ENCODE data around the gene ANKS3. TPM values are rescaled to one million over a fixed set of nuclear protein-coding genes. Genes with fewer than 3 reads are reported as not detected.

The ANKS3 gene
- total RNA-seq, 4 donors from 2014 or later = 9.4 to 22.7 (median 11.5) TPM

DNA sequence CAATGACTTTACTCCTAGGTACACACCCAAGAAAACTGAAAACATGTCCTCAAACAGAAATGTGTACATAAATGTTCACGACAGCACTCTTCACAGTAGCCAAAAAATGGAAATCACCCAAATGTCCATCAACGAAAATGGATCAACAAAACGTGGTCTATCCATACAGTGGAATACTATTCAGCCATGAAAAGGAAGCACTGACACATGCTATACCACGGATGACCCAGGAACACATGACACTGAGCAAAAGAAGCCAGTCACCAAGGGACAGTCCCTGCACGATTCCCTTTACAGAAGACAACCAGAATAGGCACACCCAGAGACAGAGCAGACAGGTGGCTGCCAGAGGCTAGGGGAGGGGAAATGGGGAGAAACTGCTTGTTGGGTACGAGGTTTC lies 21.6 kb upstream of the ANKS3 start:
- DNase-seq = no peak
- Histone ChIP-seq H3K36me3 (peaks cover 29 to 100% (median 55%) of the 10 kb centered on the region in 3 donors), H3K9me3 (peaks cover 0 to 6% (median 0%) of the 10 kb centered on the region in 3 donors), H3K4me3 (no peak overlapping the region), H3K27ac (no peak overlapping the region), H3K4me1 (no peaks in the 10 kb centered on the region), H3K27me3 (no peaks in the 10 kb centered on the region)
- TF ChIP-seq, protein P1, sequence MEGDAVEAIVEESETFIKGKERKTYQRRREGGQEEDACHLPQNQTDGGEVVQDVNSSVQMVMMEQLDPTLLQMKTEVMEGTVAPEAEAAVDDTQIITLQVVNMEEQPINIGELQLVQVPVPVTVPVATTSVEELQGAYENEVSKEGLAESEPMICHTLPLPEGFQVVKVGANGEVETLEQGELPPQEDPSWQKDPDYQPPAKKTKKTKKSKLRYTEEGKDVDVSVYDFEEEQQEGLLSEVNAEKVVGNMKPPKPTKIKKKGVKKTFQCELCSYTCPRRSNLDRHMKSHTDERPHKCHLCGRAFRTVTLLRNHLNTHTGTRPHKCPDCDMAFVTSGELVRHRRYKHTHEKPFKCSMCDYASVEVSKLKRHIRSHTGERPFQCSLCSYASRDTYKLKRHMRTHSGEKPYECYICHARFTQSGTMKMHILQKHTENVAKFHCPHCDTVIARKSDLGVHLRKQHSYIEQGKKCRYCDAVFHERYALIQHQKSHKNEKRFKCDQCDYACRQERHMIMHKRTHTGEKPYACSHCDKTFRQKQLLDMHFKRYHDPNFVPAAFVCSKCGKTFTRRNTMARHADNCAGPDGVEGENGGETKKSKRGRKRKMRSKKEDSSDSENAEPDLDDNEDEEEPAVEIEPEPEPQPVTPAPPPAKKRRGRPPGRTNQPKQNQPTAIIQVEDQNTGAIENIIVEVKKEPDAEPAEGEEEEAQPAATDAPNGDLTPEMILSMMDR (IDR thresholded peaks at IDR 0.05) = no peak
- no peak for TF ChIP-seq POLR2A (IDR thresholded peaks at IDR 0.05)
- WGBS, 2 donors = 93 to 94% methylated on average over 6 of the region's 6 CpGs
- intact Hi-C loops (cut with DNase I) = no loop called here

DNA sequence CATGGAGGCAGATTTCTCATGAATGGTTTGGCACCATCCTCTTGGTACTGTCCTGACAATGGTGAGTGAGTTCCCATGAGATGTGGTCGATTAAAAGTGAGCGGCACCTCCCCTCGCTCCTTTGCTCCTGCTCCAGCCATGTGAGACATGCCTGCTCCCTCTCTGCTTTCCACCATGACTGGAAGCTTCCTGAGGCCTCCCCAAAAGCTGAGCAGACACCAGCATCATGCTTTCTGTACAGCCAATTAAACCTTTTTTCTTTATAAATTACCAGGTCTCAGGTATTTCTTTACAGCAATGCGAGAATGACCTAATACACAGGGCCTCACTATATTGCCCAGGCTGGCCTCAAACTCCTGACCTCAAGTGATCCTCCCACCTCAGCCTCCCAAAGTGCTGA lies 20.8 kb upstream of the ANKS3 start:
- DNase-seq = no peak
- peaks cover 21 to 100% (median 49%) of the 10 kb centered on the region in 3 donors for H3K36me3 ChIP-seq
- no peaks in the 10 kb centered on the region for H3K27me3 ChIP-seq
- intact Hi-C loops (cut with DNase I) = no loop called here
- H3K9me3 ChIP-seq = peaks cover 0 to 6% (median 0%) of the 10 kb centered on the region in 3 donors
- TF ChIP-seq, protein P1 (IDR thresholded peaks at IDR 0.05) = no peak
- TF ChIP-seq POLR2A (IDR thresholded peaks at IDR 0.05) = no peak
- no peak overlapping the region for H3K4me3 ChIP-seq
- 94 to 98% methylated on average over 4 of the region's 4 CpGs for WGBS, 2 donors
- H3K27ac ChIP-seq = no peak overlapping the region
- no peaks in the 10 kb centered on the region for H3K4me1 ChIP-seq

DNA sequence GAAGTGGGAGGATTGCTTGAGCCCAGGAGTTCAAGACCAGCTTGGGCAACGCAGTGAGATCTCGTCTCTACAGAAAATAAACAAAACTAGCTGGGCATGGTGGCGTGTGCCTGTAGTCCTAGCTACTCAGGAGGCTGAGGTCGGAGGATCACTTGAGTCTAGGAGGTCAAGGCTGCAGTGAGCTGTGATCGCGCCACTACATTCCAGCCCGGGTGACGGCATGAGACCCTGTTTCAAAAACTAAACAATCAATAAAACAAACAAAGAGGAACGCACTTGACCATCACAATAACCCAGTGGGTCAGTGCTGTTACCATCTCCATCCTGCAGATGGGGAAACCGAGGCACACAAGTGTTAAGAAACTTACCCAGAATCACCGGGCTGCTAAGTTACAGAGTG lies 19.2 kb upstream of the ANKS3 start:
- DNase-seq = no peak
- no peaks in the 10 kb centered on the region for H3K27me3 ChIP-seq
- intact Hi-C loops (cut with DNase I) = no loop called here
- H3K27ac ChIP-seq = no peak overlapping the region
- H3K4me1 ChIP-seq = no peaks in the 10 kb centered on the region
- WGBS, 2 donors = 92% methylated on average over 10 to 11 of the region's 11 CpGs
- H3K36me3 ChIP-seq = peaks cover 17 to 100% (median 46%) of the 10 kb centered on the region in 3 donors
- peaks cover 0 to 6% (median 0%) of the 10 kb centered on the region in 3 donors for H3K9me3 ChIP-seq
- TF ChIP-seq, protein P1 (IDR thresholded peaks at IDR 0.05) = no peak
- no peak for TF ChIP-seq POLR2A (IDR thresholded peaks at IDR 0.05)
- no peak overlapping the region for H3K4me3 ChIP-seq

- H3K27me3 ChIP-seq = no peaks in the 10 kb centered on the region
- no peak for TF ChIP-seq POLR2A (IDR thresholded peaks at IDR 0.05)
- TF ChIP-seq, protein P1 (IDR thresholded peaks at IDR 0.05) = no peak
- intact Hi-C loops (cut with DNase I) = no loop called here
- no peak overlapping the region for H3K27ac ChIP-seq
- peaks cover 0 to 6% (median 0%) of the 10 kb centered on the region in 3 donors for H3K9me3 ChIP-seq
- H3K4me1 ChIP-seq = peaks cover 0 to 4% (median 0%) of the 10 kb centered on the region in 3 donors
- no peak overlapping the region for H3K4me3 ChIP-seq
- 91 to 100% methylated on average over 2 to 16 of the region's 44 CpGs for WGBS, 2 donors
- DNase-seq = no peak
- peaks cover 12 to 93% (median 46%) of the 10 kb centered on the region in 3 donors for H3K36me3 ChIP-seq
Measured at GRCh38 chr16:4752351-4753100, 18.5 kb upstream of the ANKS3 start.

- H3K9me3 ChIP-seq = peaks cover 0 to 6% (median 0%) of the 10 kb centered on the region in 3 donors
- H3K4me3 ChIP-seq = no peak overlapping the region
- no peak overlapping the region for H3K27ac ChIP-seq
- no peak for TF ChIP-seq POLR2A (IDR thresholded peaks at IDR 0.05)
- TF ChIP-seq, protein P1 (IDR thresholded peaks at IDR 0.05) = no peak
- no peaks in the 10 kb centered on the region for H3K27me3 ChIP-seq
- peaks cover 0 to 18% (median 0%) of the 10 kb centered on the region in 3 donors for H3K4me1 ChIP-seq
- H3K36me3 ChIP-seq = peaks cover 12 to 76% (median 46%) of the 10 kb centered on the region in 3 donors
- intact Hi-C loops (cut with DNase I) = no loop called here
- DNase-seq = no peak
- WGBS, 2 donors = 64 to 76% methylated on average over 5 to 6 of the region's 8 CpGs
Measured at GRCh38 chr16:4750896-4751295, 16.8 kb upstream of the ANKS3 start.
